Parathyroid adenoma (tissue), 2 donors: ENCODE results near the gene MCAM.

Experiments
- H2AFZ ChIP-seq: fragments of 300-600 bp; sonication (generic); one replicate; pipeline ENCODE4 v1.7.0; 2017; ENCODE audit warnings: antibody characterized with exemption, mild to moderate bottlenecking
- H3K27ac ChIP-seq: fragments of 300-600 bp; sonication (generic); one replicate; pipeline ENCODE4 v1.7.0; 2017
- H3K27me3 ChIP-seq: fragments of 300-600 bp; sonication (generic); one replicate; pipeline ENCODE4 v1.7.0; 2017; ENCODE audit warnings: low read length; ENCODE audit not compliant: control insufficient read depth, insufficient read depth
- H3K36me3 ChIP-seq: fragments of 300-600 bp; sonication (generic); one replicate; pipeline ENCODE4 v1.7.0; 2017; ENCODE audit warnings: low read length; ENCODE audit not compliant: control insufficient read depth, insufficient read depth
- H3K4me1 ChIP-seq: fragments of 300-600 bp; sonication (generic); one replicate; pipeline ENCODE4 v1.7.0; 2017; ENCODE audit warnings: control low read depth
- H3K4me2 ChIP-seq: fragments of 300-600 bp; sonication (generic); one replicate; pipeline ENCODE4 v1.7.0; 2017; ENCODE audit warnings: low read length
- H3K4me3 ChIP-seq: fragments of 300-600 bp; sonication (generic); one replicate; pipeline ENCODE4 v1.7.0; 2017; ENCODE audit warnings: low read depth, low read length
- H3K79me2 ChIP-seq: fragments of 300-600 bp; sonication (generic); one replicate; pipeline ENCODE4 v1.7.0; 2017; ENCODE audit warnings: control low read depth
- H3K9ac ChIP-seq: fragments of 300-600 bp; sonication (generic); one replicate; pipeline ENCODE4 v1.7.0; 2017; ENCODE audit warnings: mild to moderate bottlenecking
- H3K9me3 ChIP-seq: fragments of 300-600 bp; sonication (generic); one replicate; pipeline ENCODE4 v1.7.0; 2017; ENCODE audit warnings: low read length; ENCODE audit not compliant: control insufficient read depth
- CTCF ChIP-seq: fragments of 300-600 bp; sonication (generic); IDR thresholded peaks from one replicate; pipeline ENCODE4 v1.7.0; 2017; ENCODE audit warnings: antibody characterized with exemption, mild to moderate bottlenecking
- donor health status: primary hyperparathyroidism.

Gene MCAM

GRCh38 chr11:119309411-119309810, 7.5 kb downstream of the MCAM start:
- H3K27ac ChIP-seq, result no peak overlapping the region

GRCh38 chr11:119307974-119308373, 9.0 kb downstream of the MCAM start:
- Histone ChIP-seq H3K4me1 (no peaks in the 10 kb centered on the region), H3K36me3 (no peaks in the 10 kb centered on the region), H2AFZ (no peak overlapping the region), H3K4me3 (no peak overlapping the region), H3K79me2 (no peaks in the 10 kb centered on the region), H3K9me3 (no peaks in the 10 kb centered on the region), H3K27ac (no peak overlapping the region), H3K27me3 (no peaks in the 10 kb centered on the region), H3K9ac (no peak overlapping the region), H3K4me2 (no peak overlapping the region)
- no peak for TF ChIP-seq CTCF

More at GRCh38 chr11:119309411-119309810, 7.5 kb downstream of the MCAM start:
- Histone ChIP-seq H3K4me2 (no peak overlapping the region), H3K9me3 (no peaks in the 10 kb centered on the region), H3K79me2 (no peaks in the 10 kb centered on the region), H3K9ac (no peak overlapping the region), H3K4me3 (no peak overlapping the region), H3K4me1 (no peaks in the 10 kb centered on the region), H3K36me3 (no peaks in the 10 kb centered on the region), H2AFZ (no peak overlapping the region), H3K27me3 (no peaks in the 10 kb centered on the region)
- TF ChIP-seq CTCF, result no peak

DNA sequence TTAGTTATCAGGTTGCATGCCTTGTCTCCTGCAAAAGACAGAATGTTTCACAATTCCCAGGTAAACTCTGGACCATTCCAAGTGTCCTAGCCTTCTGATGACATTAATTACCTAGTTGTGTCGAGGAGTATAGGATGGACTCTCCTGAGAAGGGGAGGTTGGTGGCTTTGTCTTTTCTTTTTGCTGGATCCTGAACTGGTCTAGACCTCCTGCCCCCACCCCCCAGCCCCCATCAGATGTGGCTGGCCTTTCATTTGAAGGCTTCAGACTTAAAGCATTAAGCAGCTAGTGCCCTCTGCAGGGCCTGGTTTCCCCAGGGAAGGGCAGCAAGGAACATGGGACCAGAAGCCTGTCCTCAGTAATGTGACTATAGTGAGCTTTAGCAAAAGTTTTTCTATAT, 9.7 kb downstream of the MCAM start:
- H3K4me3 ChIP-seq, result no peak overlapping the region
- no peak overlapping the region for H3K27ac ChIP-seq
- H3K9ac ChIP-seq, result no peak overlapping the region
- no peaks in the 10 kb centered on the region for H3K79me2 ChIP-seq
- no peaks in the 10 kb centered on the region for H3K36me3 ChIP-seq
- H3K4me2 ChIP-seq, result no peak overlapping the region
- no peaks in the 10 kb centered on the region for H3K27me3 ChIP-seq
- no peak overlapping the region for H2AFZ ChIP-seq
- H3K9me3 ChIP-seq, result no peaks in the 10 kb centered on the region
- no peak for TF ChIP-seq CTCF
- no peaks in the 10 kb centered on the region for H3K4me1 ChIP-seq

DNA sequence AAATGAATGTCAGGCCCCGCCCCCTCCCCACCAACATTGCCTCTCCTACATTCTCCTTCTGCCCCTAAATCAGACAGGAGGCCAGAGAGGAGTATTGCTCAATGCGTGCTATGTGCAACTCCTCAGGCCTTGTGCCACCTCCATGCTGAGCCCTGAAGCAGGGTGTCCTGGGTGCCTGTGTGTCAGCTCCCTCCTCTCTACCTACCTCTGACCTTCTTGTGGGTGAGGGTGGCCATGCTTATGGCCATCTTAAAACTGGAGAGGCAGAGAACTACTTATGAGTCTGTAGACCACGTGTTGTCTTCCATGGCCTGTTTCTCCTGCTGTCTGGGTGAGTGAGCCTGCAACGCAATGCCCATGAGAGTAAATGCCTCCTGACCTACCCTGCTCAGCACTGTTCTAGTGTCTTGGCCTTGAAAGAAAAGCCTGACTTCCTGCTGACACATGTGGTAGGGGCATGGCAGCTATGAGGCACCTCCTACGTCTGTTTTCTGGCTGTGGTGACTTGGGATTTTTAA, 10.5 kb downstream of the MCAM start:
- Histone ChIP-seq H3K79me2 (no peaks in the 10 kb centered on the region), H3K4me3 (no peak overlapping the region), H2AFZ (no peak overlapping the region), H3K27ac (no peak overlapping the region), H3K36me3 (no peaks in the 10 kb centered on the region), H3K9ac (no peak overlapping the region), H3K4me2 (no peak overlapping the region), H3K9me3 (no peaks in the 10 kb centered on the region), H3K4me1 (no peaks in the 10 kb centered on the region), H3K27me3 (no peaks in the 10 kb centered on the region)
- TF ChIP-seq CTCF, result no peak

- TF ChIP-seq CTCF, result no peak
These were observed 11.2 kb downstream of the MCAM start for GRCh38 chr11:119305556-119306372.

More at GRCh38 chr11:119305556-119306372, 11.2 kb downstream of the MCAM start:
- Histone ChIP-seq H3K9ac (no peak overlapping the region), H3K27ac (no peak overlapping the region), H3K27me3 (no peaks in the 10 kb centered on the region), H3K9me3 (no peaks in the 10 kb centered on the region), H3K79me2 (no peaks in the 10 kb centered on the region), H2AFZ (no peak overlapping the region), H3K4me1 (no peaks in the 10 kb centered on the region), H3K4me2 (no peak overlapping the region), H3K4me3 (no peak overlapping the region), H3K36me3 (no peaks in the 10 kb centered on the region)
